Neural crest cell (in vitro differentiated cells): Measurements from ENCODE around the gene PRDX5. TPM values are rescaled to one million over a fixed set of nuclear protein-coding genes. Genes with fewer than 3 reads are reported as not detected.

Source experiments
- DNase-seq: peaks from one replicate; pipeline ENCODE4 v3.0.0; 2021; ENCODE audit warnings: low read depth, mixed read lengths, low spot score
- H3K27ac Mint-ChIP-seq: one replicate; pipeline ENCODE4 v1.8.0; 2021; ENCODE audit warnings: mild to moderate bottlenecking, mixed read lengths; ENCODE audit not compliant: unreplicated experiment
- H3K27me3 Mint-ChIP-seq: 2 replicates; pipeline ENCODE4 v1.8.0; 2021; ENCODE audit warnings: low read depth, mild to moderate bottlenecking, mixed read lengths
- H3K36me3 Mint-ChIP-seq: 2 replicates; pipeline ENCODE4 v1.8.0; 2021; ENCODE audit warnings: low read depth, mild to moderate bottlenecking, mixed read lengths
- H3K4me1 Mint-ChIP-seq: 2 replicates; pipeline ENCODE4 v1.8.0; 2021; ENCODE audit warnings: mixed read lengths
- H3K4me3 Mint-ChIP-seq: one replicate; pipeline ENCODE4 v1.8.0; 2021; ENCODE audit warnings: mild to moderate bottlenecking, mixed read lengths
- H3K9me3 Mint-ChIP-seq: 2 replicates; pipeline ENCODE4 v1.8.0; 2021; ENCODE audit warnings: mixed read lengths
- CTCF ChIP-seq: fragments of 200-600 bp; sonication (generic); conservative IDR thresholded peaks from 2 replicates; pipeline ENCODE4 v1.5.0; 2021; ENCODE audit warnings: antibody characterized with exemption, mild to moderate bottlenecking
- total RNA-seq: library from RNA; stranded (reverse); gene quantifications from 2 replicates; pipeline ENCODE4 v1.2.1, GENCODE V29; 2021

PRDX5 gene
- total RNA-seq, 1 donor from 2014 or later = 148 TPM

- H3K27me3 Mint-ChIP-seq = no peaks in the 10 kb centered on the region
- H3K4me1 Mint-ChIP-seq = peaks cover 33% of the 10 kb centered on the region
- no peaks in the 10 kb centered on the region for H3K9me3 Mint-ChIP-seq
- TF ChIP-seq CTCF = no peak
- H3K36me3 Mint-ChIP-seq = peaks cover 3% of the 10 kb centered on the region
- peak overlapping the region; percentile 99 for H3K27ac Mint-ChIP-seq
- DNase-seq = no peak
- H3K4me3 Mint-ChIP-seq = peak overlapping the region; percentile 94
Observed at GRCh38 chr11:64316672-64317324, 1.1 kb upstream of the PRDX5 start.

DNA sequence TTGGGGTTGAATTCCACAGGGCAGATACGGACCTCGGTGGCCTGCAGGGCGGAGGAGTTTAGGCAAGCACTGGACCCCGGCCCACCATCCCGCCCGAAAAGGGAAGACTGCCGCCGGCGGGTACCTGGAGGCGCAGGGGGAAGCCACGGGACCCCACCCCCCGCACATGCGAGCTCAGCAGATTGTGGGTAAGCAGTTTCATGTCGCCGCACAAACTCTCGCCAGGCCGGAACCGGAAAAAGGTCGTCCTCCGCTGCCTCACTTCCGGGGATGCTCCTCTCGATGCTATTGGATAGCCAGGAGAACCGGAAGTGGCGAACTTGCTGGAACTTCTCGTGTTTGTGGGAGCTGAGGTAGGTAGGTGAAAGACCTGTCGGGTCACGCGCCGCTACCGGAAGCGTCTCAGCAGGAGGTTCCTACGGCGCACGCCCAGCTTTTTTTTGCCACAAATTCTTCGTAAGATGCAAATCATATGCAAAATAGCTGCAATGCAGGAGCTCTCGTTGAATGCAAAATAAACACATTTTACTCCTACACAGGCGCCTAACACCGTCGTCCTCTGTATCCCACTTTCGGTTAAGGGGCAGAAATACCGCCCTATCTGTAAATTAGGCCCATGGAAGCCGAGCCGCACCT is 478 bp upstream of the PRDX5 start, which contains the start of gene TRMT112:
Gene TRMT112 (minus strand): TSS at position 235 of the 636 bp plus-strand sequence. CDS start 33 bp downstream, at position 202.
- peak; percentile 84 for DNase-seq
- H3K4me1 Mint-ChIP-seq = peaks cover 33% of the 10 kb centered on the region
- no peak for TF ChIP-seq CTCF
- no peaks in the 10 kb centered on the region for H3K9me3 Mint-ChIP-seq
- peak within 1 kb of the TSS; percentile 94 for H3K4me3 Mint-ChIP-seq
- peaks cover 3% of the 10 kb centered on the region for H3K36me3 Mint-ChIP-seq
- no peaks in the 10 kb centered on the region for H3K27me3 Mint-ChIP-seq
- H3K27ac Mint-ChIP-seq = peak within 1 kb of the TSS; percentile 99

- H3K27me3 Mint-ChIP-seq = no peaks in the 10 kb centered on the region
- peaks cover 39% of the 10 kb centered on the region for H3K4me1 Mint-ChIP-seq
- peaks cover 3% of the 10 kb centered on the region for H3K36me3 Mint-ChIP-seq
- TF ChIP-seq CTCF = no peak
- no peak for DNase-seq
- peak overlapping the region; percentile 90 for H3K27ac Mint-ChIP-seq
- H3K4me3 Mint-ChIP-seq = peak overlapping the region; percentile 94
- H3K9me3 Mint-ChIP-seq = no peaks in the 10 kb centered on the region
Observed at GRCh38 chr11:64318766-64319761, 1.1 kb downstream of the PRDX5 start.

DNA sequence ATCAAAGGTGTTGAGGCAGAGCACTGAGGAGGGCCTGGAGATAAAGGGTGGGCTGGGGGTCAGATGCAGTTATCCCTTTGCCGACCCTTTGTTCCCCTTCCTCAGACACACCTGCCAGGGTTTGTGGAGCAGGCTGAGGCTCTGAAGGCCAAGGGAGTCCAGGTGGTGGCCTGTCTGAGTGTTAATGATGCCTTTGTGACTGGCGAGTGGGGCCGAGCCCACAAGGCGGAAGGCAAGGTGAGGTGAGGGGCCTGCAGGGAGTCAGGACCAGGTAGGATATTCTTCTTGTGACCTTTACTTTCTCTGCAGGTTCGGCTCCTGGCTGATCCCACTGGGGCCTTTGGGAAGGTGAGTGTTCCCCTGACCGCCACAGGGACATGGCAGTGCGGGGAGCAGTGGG is 2.6 kb downstream of the PRDX5 start:
- H3K9me3 Mint-ChIP-seq = no peaks in the 10 kb centered on the region
- H3K4me3 Mint-ChIP-seq = peak overlapping the region; percentile 67
- no peak for TF ChIP-seq CTCF
- no peak for DNase-seq
- no peaks in the 10 kb centered on the region for H3K27me3 Mint-ChIP-seq
- H3K27ac Mint-ChIP-seq = no peak overlapping the region
- peaks cover 36% of the 10 kb centered on the region for H3K4me1 Mint-ChIP-seq
- peaks cover 3% of the 10 kb centered on the region for H3K36me3 Mint-ChIP-seq

GRCh38 chr11:64321026-64321425 is 3.1 kb downstream of the PRDX5 start:
- Mint-ChIP-seq H3K9me3 (no peaks in the 10 kb centered on the region), H3K27me3 (no peaks in the 10 kb centered on the region), H3K4me3 (peak overlapping the region; percentile 67), H3K4me1 (peaks cover 36% of the 10 kb centered on the region), H3K36me3 (peaks cover 3% of the 10 kb centered on the region), H3K27ac (no peak overlapping the region)
- DNase-seq = no peak
- no peak for TF ChIP-seq CTCF
